Measurements from ENCODE around the gene SLC16A14. TPM values are rescaled to one million over a fixed set of nuclear protein-coding genes. Genes with fewer than 3 reads are reported as not detected.

Gene SLC16A14
- total RNA-seq, 4 donors from 2014 or later, result 0.68 to 3.2 (median 3.0) TPM; not detected in 1

DNA sequence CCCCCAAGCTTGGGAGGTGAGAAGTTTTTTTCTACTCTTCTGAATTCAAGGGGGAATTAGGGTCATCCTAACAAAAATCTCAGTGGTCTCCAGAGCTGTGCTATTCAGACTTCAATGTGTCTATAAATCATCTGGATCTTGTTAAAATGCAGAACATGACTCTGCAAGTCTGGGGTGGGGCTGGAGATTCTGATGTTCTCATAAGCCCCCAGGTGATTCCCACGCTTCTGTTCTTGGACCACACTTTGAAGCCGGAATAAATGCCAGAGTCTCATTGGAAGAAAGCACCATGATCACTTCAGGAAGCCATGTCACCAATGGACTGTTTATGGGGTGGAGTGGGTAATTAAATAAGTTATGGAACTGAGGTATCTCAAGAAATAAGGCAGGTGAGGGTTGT, 22.2 kb upstream of the SLC16A14 start:
- TF ChIP-seq POLR2AphosphoS5 (IDR thresholded peaks at IDR 0.05) (no peak), POLR2A (IDR thresholded peaks at IDR 0.05) (no peak), EP300 (IDR thresholded peaks at IDR 0.05; ENCODE audit: low read depth) (no peak)
- TF ChIP-seq, protein P1, sequence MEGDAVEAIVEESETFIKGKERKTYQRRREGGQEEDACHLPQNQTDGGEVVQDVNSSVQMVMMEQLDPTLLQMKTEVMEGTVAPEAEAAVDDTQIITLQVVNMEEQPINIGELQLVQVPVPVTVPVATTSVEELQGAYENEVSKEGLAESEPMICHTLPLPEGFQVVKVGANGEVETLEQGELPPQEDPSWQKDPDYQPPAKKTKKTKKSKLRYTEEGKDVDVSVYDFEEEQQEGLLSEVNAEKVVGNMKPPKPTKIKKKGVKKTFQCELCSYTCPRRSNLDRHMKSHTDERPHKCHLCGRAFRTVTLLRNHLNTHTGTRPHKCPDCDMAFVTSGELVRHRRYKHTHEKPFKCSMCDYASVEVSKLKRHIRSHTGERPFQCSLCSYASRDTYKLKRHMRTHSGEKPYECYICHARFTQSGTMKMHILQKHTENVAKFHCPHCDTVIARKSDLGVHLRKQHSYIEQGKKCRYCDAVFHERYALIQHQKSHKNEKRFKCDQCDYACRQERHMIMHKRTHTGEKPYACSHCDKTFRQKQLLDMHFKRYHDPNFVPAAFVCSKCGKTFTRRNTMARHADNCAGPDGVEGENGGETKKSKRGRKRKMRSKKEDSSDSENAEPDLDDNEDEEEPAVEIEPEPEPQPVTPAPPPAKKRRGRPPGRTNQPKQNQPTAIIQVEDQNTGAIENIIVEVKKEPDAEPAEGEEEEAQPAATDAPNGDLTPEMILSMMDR (IDR thresholded peaks at IDR 0.05), result no peak
- Histone ChIP-seq H3K36me3 (no peaks in the 10 kb centered on the region), H3K9me3 (peaks cover 0 to 5% of the 10 kb centered on the region in 2 donors), H3K27me3 (no peaks in the 10 kb centered on the region), H3K4me3 (no peak overlapping the region), H3K27ac (no peak overlapping the region), H3K4me1 (no peaks in the 10 kb centered on the region)
- intact Hi-C loops (cut with DNase I; ENCODE audit: low total_unique reads), result no loop called here
- in situ Hi-C loops (cut with MboI; ENCODE audit: low pct_ligation_motif_present in 1 of 4, low pct_unique_long_range_greater_than_20kb in 1 of 4, low sequenced_read_pairs in 3 of 4), result no loop called here
- no peak for DNase-seq
- 90 to 91% methylated on average over 2 of the region's 2 CpGs for WGBS, 2 donors (ENCODE audit: low coverage in 1 of 2)

DNA sequence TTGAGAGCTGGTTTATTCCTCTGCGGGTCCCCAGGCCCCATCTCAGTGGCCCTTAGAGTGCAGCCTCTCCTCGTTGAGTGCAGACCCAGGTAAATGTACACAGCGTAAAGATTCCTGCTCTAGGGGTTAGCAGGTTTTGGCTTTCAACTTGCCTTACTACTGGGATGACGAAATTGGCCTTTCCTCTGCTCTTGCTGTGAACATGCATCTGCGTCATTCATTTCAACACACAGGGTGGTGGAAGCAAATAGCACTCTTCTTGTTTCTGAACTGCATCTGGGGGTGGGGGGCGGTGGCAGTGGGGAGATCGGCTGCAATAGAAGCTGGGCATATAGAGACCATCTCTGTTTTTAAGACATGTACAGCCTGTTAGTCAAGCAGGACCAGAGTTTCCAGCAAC, 16.5 kb upstream of the SLC16A14 start:
- TF ChIP-seq EP300 (IDR thresholded peaks at IDR 0.05; ENCODE audit: low read depth) (no peak), POLR2AphosphoS5 (IDR thresholded peaks at IDR 0.05) (no peak), POLR2A (IDR thresholded peaks at IDR 0.05) (no peak)
- no peaks in the 10 kb centered on the region for H3K9me3 ChIP-seq
- DNase-seq, result no peak
- H3K4me3 ChIP-seq, result no peak overlapping the region
- H3K27ac ChIP-seq, result no peak overlapping the region
- intact Hi-C loops (cut with DNase I; ENCODE audit: low total_unique reads), result no loop called here
- WGBS, 2 donors (ENCODE audit: low coverage in 1 of 2), result 83 to 100% methylated on average over 1 to 7 of the region's 7 CpGs
- in situ Hi-C loops (cut with MboI; ENCODE audit: low pct_ligation_motif_present in 1 of 4, low pct_unique_long_range_greater_than_20kb in 1 of 4, low sequenced_read_pairs in 3 of 4), result no loop called here
- no peaks in the 10 kb centered on the region for H3K36me3 ChIP-seq
- no peaks in the 10 kb centered on the region for H3K27me3 ChIP-seq
- no peaks in the 10 kb centered on the region for H3K4me1 ChIP-seq

DNA sequence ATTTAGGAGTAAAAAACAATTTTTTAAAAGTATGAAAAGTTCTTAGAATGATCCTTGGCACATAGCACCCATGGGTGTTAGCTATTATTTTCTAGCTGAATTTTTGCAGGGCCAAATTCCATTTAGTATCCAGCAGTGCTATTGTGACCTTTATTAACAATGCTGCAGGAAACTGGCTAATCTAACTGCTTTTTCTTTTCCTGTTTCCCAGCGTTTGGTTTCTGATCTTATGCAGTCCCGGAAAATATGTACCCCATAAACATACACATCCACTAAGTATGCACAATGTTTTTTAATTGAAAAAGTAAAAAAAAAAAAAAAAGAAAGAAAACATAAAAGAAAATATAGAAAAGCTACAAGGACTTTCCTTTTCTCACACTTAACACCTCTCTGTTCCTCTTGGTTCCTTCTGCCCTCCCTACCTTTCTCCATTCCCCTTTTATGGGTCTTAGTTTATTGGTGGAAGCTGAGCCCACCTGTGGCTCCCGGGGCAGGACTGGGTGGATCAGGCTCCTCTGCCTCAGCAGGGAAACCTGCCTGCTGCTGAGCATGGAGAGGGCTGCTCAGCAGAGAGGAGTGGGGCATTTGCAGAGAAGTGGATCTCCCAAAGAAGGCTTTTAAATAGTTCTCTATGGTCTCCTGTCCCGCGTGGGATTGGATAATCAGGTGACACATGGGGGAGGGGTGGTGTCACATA, 9.3 kb upstream of the SLC16A14 start:
- in situ Hi-C loops (cut with MboI; ENCODE audit: low pct_ligation_motif_present in 1 of 4, low pct_unique_long_range_greater_than_20kb in 1 of 4, low sequenced_read_pairs in 3 of 4), result no loop called here

DNA sequence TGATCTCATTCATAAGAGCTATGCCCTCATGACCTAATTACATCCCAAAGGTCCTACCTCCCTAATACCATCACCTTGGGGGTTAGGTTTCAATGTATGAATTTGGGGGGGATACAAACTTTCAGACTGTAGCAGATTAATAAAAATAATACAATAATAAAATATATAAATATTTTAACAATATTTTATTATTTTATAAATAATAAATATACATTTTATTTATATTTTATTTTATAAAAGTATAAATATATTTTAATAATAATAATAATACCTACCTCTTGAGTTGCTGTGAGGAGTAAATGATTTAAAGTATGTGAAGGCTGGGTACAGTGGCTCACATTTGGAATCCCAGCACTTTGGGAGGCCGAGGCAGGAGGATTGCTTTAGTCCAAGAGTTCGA, 8.1 kb upstream of the SLC16A14 start:
- Histone ChIP-seq H3K27me3 (no peaks in the 10 kb centered on the region), H3K4me3 (no peak overlapping the region), H3K4me1 (no peaks in the 10 kb centered on the region), H3K36me3 (no peaks in the 10 kb centered on the region), H3K9me3 (no peaks in the 10 kb centered on the region), H3K27ac (no peak overlapping the region)
- DNase-seq, result no peak
- intact Hi-C loops (cut with DNase I; ENCODE audit: low total_unique reads) (no loop called here), in situ Hi-C loops (cut with MboI; ENCODE audit: low pct_ligation_motif_present in 1 of 4, low pct_unique_long_range_greater_than_20kb in 1 of 4, low sequenced_read_pairs in 3 of 4) (no loop called here)
- TF ChIP-seq EP300 (IDR thresholded peaks at IDR 0.05; ENCODE audit: low read depth) (no peak), POLR2A (IDR thresholded peaks at IDR 0.05) (no peak), POLR2AphosphoS5 (IDR thresholded peaks at IDR 0.05) (no peak)
- TF ChIP-seq, protein P1 (IDR thresholded peaks at IDR 0.05), result no peak
- 71 to 79% methylated on average over 2 of the region's 2 CpGs for WGBS, 2 donors (ENCODE audit: low coverage in 1 of 2)

More for the DNA sequence above, 9.3 kb upstream of the SLC16A14 start:
- WGBS, 2 donors (ENCODE audit: low coverage in 1 of 2), result 71% methylated on average over 5 of the region's 5 CpGs; no CpG with 5 or more reads in 1 of the 2 donors
- intact Hi-C loops (cut with DNase I; ENCODE audit: low total_unique reads), result no loop called here
- H3K4me1 ChIP-seq, result no peaks in the 10 kb centered on the region
- H3K36me3 ChIP-seq, result no peaks in the 10 kb centered on the region
- no peaks in the 10 kb centered on the region for H3K9me3 ChIP-seq
- DNase-seq, result no peak
- H3K27me3 ChIP-seq, result no peaks in the 10 kb centered on the region
- no peak for TF ChIP-seq POLR2AphosphoS5 (IDR thresholded peaks at IDR 0.05)
- TF ChIP-seq EP300 (IDR thresholded peaks at IDR 0.05; ENCODE audit: low read depth), result no peak
- TF ChIP-seq, protein P1 (IDR thresholded peaks at IDR 0.05), result no peak
- TF ChIP-seq POLR2A (IDR thresholded peaks at IDR 0.05), result no peak
- H3K4me3 ChIP-seq, result no peak overlapping the region
- H3K27ac ChIP-seq, result no peak overlapping the region
